GM19463 (cell line): ENCODE data around the gene PISD.

Experiments used
- ATAC-seq: cut with Tn5 transposase; IDR thresholded peaks from one replicate; pipeline ENCODE4 v1.9.1; 2021; ENCODE audit warnings: mild to moderate bottlenecking, moderate library complexity; ENCODE audit not compliant: unreplicated experiment

Gene PISD

GRCh38 chr22:31578171-31578570 lies 83.8 kb downstream of the PISD start:
- no peak for ATAC-seq

- ATAC-seq = no peak
Observed at GRCh38 chr22:31577711-31578110, 84.3 kb downstream of the PISD start.

GRCh38 chr22:31575190-31575589 lies 86.8 kb downstream of the PISD start:
- ATAC-seq = no peak

- ATAC-seq = no peak
Observed at GRCh38 chr22:31574055-31574670, 87.9 kb downstream of the PISD start.

- no peak for ATAC-seq
Observed at GRCh38 chr22:31572939-31573338, 89.1 kb downstream of the PISD start.

- no peak for ATAC-seq
Observed at GRCh38 chr22:31569126-31569525, 92.9 kb downstream of the PISD start.
